Kidney epithelial cell (primary cell): Measurements from ENCODE around the gene FUBP3. TPM values are rescaled to one million over a fixed set of nuclear protein-coding genes. Genes with fewer than 3 reads are reported as not detected.

ENCODE experiments used
- DNase-seq: peaks from one replicate; pipeline ENCODE4 v3.0.0-alpha.2; 2010; ENCODE audit warnings: low read depth
- H3K27me3 ChIP-seq: 2 replicates; pipeline ENCODE4 v1.6.0; 2011; ENCODE audit warnings: low read length; ENCODE audit not compliant: control insufficient read depth, insufficient read depth
- H3K36me3 ChIP-seq: 2 replicates; pipeline ENCODE4 v1.5.1; 2011; ENCODE audit warnings: low read length; ENCODE audit not compliant: control insufficient read depth, insufficient read depth
- H3K4me3 ChIP-seq: 2 replicates; pipeline ENCODE4 v1.5.1; 2011; ENCODE audit warnings: low read depth, mild to moderate bottlenecking, control low read depth, low read length
- total RNA-seq: library from RNA; depleted of rRNA; stranded (reverse); fragments of >200 nt; gene quantifications from 2 replicates; pipeline ENCODE4 v1.2.3, GENCODE V29; 2015
- TF ChIP-seq, protein P1 (sequence below): IDR thresholded peaks from 2 replicates; pipeline ENCODE4 v1.5.1; 2011; ENCODE audit warnings: mild to moderate bottlenecking, moderate library complexity, low read length, control low read depth, inconsistent platforms; ENCODE audit not compliant: insufficient read depth, poor library complexity, severe bottlenecking

The FUBP3 gene
- total RNA-seq, 1 donor from 2014 or later, result 49.5 TPM

GRCh38 chr9:130601100-130601499, 21.7 kb downstream of the FUBP3 start:
- Histone ChIP-seq H3K27me3 (no peaks in the 10 kb centered on the region), H3K4me3 (no peak overlapping the region), H3K36me3 (peaks cover 2% of the 10 kb centered on the region)
- TF ChIP-seq, protein P1, sequence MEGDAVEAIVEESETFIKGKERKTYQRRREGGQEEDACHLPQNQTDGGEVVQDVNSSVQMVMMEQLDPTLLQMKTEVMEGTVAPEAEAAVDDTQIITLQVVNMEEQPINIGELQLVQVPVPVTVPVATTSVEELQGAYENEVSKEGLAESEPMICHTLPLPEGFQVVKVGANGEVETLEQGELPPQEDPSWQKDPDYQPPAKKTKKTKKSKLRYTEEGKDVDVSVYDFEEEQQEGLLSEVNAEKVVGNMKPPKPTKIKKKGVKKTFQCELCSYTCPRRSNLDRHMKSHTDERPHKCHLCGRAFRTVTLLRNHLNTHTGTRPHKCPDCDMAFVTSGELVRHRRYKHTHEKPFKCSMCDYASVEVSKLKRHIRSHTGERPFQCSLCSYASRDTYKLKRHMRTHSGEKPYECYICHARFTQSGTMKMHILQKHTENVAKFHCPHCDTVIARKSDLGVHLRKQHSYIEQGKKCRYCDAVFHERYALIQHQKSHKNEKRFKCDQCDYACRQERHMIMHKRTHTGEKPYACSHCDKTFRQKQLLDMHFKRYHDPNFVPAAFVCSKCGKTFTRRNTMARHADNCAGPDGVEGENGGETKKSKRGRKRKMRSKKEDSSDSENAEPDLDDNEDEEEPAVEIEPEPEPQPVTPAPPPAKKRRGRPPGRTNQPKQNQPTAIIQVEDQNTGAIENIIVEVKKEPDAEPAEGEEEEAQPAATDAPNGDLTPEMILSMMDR, result no peak
- DNase-seq, result no peak

DNA sequence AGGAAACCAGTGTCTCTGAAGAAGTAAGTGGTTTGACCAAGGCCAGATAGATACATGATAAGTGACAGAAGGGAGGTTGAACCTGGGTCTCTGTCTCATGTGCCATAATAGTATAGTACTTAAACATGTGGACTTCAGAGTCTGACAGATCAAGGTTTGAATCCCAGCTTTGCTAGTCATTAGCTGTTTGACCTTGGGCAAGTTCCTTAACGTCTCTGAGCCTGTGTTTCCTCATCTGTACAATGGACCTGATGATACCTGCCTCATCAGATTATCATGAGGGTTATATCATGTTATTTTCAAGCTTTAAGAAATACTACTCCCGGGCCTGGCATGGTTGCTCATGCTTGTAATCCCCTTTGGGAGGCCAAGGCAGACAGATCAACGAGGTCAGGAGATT, 24.9 kb downstream of the FUBP3 start:
- Histone ChIP-seq H3K27me3 (no peaks in the 10 kb centered on the region), H3K36me3 (peaks cover 2% of the 10 kb centered on the region), H3K4me3 (no peak overlapping the region)
- TF ChIP-seq, protein P1, result no peak
- DNase-seq, result no peak

- TF ChIP-seq, protein P1, result no peak
- Histone ChIP-seq H3K4me3 (no peak overlapping the region), H3K27me3 (no peaks in the 10 kb centered on the region), H3K36me3 (peaks cover 2% of the 10 kb centered on the region)
- DNase-seq, result no peak
These were observed 27.7 kb downstream of the FUBP3 start for GRCh38 chr9:130606887-130607600.

DNA sequence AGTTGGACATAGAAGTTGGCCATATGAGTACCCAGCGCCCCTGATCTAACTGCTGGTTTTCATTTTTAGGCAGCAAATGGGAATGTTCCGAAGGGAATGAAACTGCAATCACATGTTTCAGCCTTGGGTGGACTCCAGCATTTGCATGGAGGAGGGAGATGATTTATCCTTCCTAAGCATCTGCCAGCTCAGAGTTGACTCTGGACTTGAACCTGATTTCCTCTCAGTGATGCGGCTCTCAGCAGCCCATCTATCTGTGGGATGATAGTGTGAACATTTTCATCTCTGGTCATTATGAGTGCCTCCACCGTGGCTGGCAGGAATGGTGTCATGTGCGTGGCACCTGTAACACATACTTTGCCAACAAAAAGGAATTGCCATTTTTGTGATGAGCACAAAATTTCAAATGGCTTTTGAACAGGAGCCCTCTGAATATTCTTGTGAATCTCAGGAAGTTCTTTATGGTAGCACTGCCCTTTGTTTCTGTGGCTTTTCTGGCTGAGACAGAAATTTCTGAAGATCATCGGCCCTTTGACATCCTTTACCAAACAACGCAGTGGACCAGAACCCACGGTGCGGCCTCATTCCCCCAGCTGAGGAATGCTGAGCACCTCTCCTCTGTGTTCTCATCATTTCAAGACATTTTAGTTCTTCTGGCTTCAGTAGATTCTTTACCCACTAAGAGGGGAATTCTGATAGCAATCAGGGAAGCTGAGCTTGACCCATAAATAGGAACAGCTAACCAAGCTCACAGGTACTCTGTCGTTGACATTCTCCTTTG, 28.5 kb downstream of the FUBP3 start:
- DNase-seq, result no peak
- peaks cover 2% of the 10 kb centered on the region for H3K36me3 ChIP-seq
- TF ChIP-seq, protein P1, result no peak
- H3K4me3 ChIP-seq, result no peak overlapping the region
- H3K27me3 ChIP-seq, result no peaks in the 10 kb centered on the region

DNA sequence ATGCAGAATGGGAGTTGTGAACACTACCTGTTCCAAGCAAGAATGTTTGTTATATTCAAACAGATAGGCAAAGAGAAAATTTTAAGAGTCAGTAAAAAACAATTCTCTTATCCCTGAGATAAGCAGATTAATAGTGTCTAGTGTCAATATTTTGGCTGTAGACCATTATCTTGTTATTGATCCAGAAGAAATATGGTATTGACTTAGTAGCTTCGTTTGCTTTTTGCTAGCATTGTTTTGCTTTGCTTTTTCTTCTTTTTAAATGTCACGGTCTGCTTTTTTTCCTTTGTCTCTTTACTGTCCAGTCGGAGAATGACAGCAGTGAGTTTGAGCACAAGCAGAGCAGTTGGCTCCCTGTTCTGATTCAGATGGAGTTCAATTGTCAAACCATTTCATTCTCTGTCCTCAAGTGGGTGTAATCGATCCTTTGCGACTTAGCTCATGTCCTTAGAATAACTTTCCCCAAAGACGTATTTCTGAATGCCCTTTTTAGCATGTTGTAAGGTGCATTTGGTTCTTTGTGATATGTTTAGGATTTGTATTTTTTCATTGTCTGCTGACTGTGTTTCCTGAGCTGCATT, 29.3 kb downstream of the FUBP3 start:
- TF ChIP-seq, protein P1, result no peak
- no peaks in the 10 kb centered on the region for H3K27me3 ChIP-seq
- no peak for DNase-seq
- peaks cover 2% of the 10 kb centered on the region for H3K36me3 ChIP-seq
- H3K4me3 ChIP-seq, result no peak overlapping the region
